Neural progenitor cell (in vitro differentiated cells): ENCODE data around the gene CLIC5. TPM values are rescaled to one million over a fixed set of nuclear protein-coding genes. Genes with fewer than 3 reads are reported as not detected.

Source experiments
- DNase-seq: peaks from one replicate; pipeline ENCODE4 v3.0.0-alpha.2; 2016; ENCODE audit warnings: low spot score
- H2AFZ ChIP-seq: fragments of 200-600 bp; sonication (generic); replicated peaks from 2 replicates; pipeline ENCODE4 v1.6.1; 2016; ENCODE audit warnings: antibody characterized with exemption
- H3F3A ChIP-seq: fragments of 200-600 bp; sonication (generic); 2 replicates; pipeline ENCODE4 v1.6.1; 2016; ENCODE audit warnings: antibody characterized with exemption, low read depth
- H3K27ac ChIP-seq: fragments of 200-600 bp; sonication (generic); 2 replicates; pipeline ENCODE4 v1.5.1; 2016; ENCODE audit warnings: mild to moderate bottlenecking
- H3K27me3 ChIP-seq: fragments of 200-600 bp; sonication (generic); 2 replicates; pipeline ENCODE4 v1.6.1; 2016; ENCODE audit warnings: mild to moderate bottlenecking, moderate library complexity
- H3K36me3 ChIP-seq: fragments of 200-600 bp; sonication (generic); 2 replicates; pipeline ENCODE4 v1.5.1; 2016
- H3K4me1 ChIP-seq: fragments of 200-600 bp; sonication (generic); 2 replicates; pipeline ENCODE4 v1.6.1; 2016; ENCODE audit warnings: mixed run types
- H3K4me2 ChIP-seq: fragments of 200-600 bp; sonication (generic); 2 replicates; pipeline ENCODE4 v1.6.1; 2016
- H3K4me3 ChIP-seq: fragments of 200-600 bp; sonication (generic); 2 replicates; pipeline ENCODE4 v1.5.1; 2016
- H3K79me2 ChIP-seq: fragments of 200-600 bp; sonication (generic); 2 replicates; pipeline ENCODE4 v1.6.1; 2016; ENCODE audit warnings: low read depth
- H3K9ac ChIP-seq: fragments of 200-600 bp; sonication (generic); 2 replicates; pipeline ENCODE4 v1.6.1; 2016
- H3K9me3 ChIP-seq: fragments of 200-600 bp; sonication (generic); 2 replicates; pipeline ENCODE4 v1.5.1; 2016; ENCODE audit warnings: low read depth
- H4K20me1 ChIP-seq: fragments of 200-600 bp; sonication (generic); 2 replicates; pipeline ENCODE4 v1.6.1; 2016; ENCODE audit warnings: low read depth
- H3K27ac Mint-ChIP-seq: 3 replicates; pipeline ENCODE4 v1.8.0; 2021; ENCODE audit warnings: mixed read lengths
- H3K27me3 Mint-ChIP-seq: 2 replicates; pipeline ENCODE4 v1.8.0; 2022; ENCODE audit warnings: low read depth, mild to moderate bottlenecking, inconsistent platforms, moderate library complexity, mixed read lengths; ENCODE audit not compliant: insufficient read depth
- H3K36me3 Mint-ChIP-seq: 3 replicates; pipeline ENCODE4 v1.8.0; 2021; ENCODE audit warnings: mixed read lengths
- H3K4me1 Mint-ChIP-seq: 3 replicates; pipeline ENCODE4 v1.8.0; 2021; ENCODE audit warnings: mixed read lengths
- H3K4me3 Mint-ChIP-seq: 3 replicates; pipeline ENCODE4 v1.8.0; 2021; ENCODE audit warnings: mild to moderate bottlenecking, moderate library complexity, mixed read lengths
- H3K9me3 Mint-ChIP-seq: 3 replicates; pipeline ENCODE4 v1.8.0; 2020; ENCODE audit warnings: mixed read lengths
- CTCF ChIP-seq: fragments of 200-600 bp; sonication (generic); IDR thresholded peaks from 2 replicates; pipeline ENCODE4 v1.5.1; 2017; ENCODE audit warnings: antibody characterized with exemption, mild to moderate bottlenecking
- EZH2 ChIP-seq: fragments of 200-600 bp; sonication (generic); IDR thresholded peaks from 2 replicates; pipeline ENCODE4 v1.6.1; 2017; ENCODE audit warnings: antibody characterized with exemption, mild to moderate bottlenecking, moderate library complexity
- EZH2phosphoT487 ChIP-seq: fragments of 200-600 bp; sonication (generic); IDR thresholded peaks from 2 replicates; pipeline ENCODE4 v1.6.1; 2017; ENCODE audit warnings: antibody characterized with exemption
- total RNA-seq: library from RNA; depleted of rRNA; stranded (reverse); fragments of >200 nt; gene quantifications from 2 replicates; pipeline ENCODE4 v1.2.3, GENCODE V29; 2015; ENCODE audit warnings: low replicate concordance

Gene CLIC5
- total RNA-seq, 1 donor from 2014 or later = not detected

- H3K4me3 ChIP-seq = no peak overlapping the region
- peaks cover 3% of the 10 kb centered on the region for H3K4me1 Mint-ChIP-seq
- H3K4me1 ChIP-seq = no peaks in the 10 kb centered on the region
- no peak overlapping the region for H2AFZ ChIP-seq
- H3K27ac ChIP-seq = no peak overlapping the region
- no peaks in the 10 kb centered on the region for H3K27me3 ChIP-seq
- H3K9me3 ChIP-seq = no peaks in the 10 kb centered on the region
- no peak overlapping the region for H3K4me3 Mint-ChIP-seq
- no peaks in the 10 kb centered on the region for H3K9me3 Mint-ChIP-seq
- no peaks in the 10 kb centered on the region for H3K36me3 Mint-ChIP-seq
- no peak overlapping the region for H3K27ac Mint-ChIP-seq
- H4K20me1 ChIP-seq = no peaks in the 10 kb centered on the region
- no peak for DNase-seq
- H3K36me3 ChIP-seq = no peaks in the 10 kb centered on the region
- TF ChIP-seq CTCF (no peak), EZH2phosphoT487 (no peak), EZH2 (no peak)
- H3K27me3 Mint-ChIP-seq = peaks cover 7% of the 10 kb centered on the region
- H3K79me2 ChIP-seq = no peaks in the 10 kb centered on the region
- no peak overlapping the region for H3K9ac ChIP-seq
- no peak overlapping the region for H3K4me2 ChIP-seq
- H3F3A ChIP-seq = no peaks in the 10 kb centered on the region
Measured at GRCh38 chr6:45837541-45838200, 178.0 kb downstream of the CLIC5 start.

- H3K4me1 ChIP-seq = no peaks in the 10 kb centered on the region
- no peak overlapping the region for H3K27ac Mint-ChIP-seq
- no peaks in the 10 kb centered on the region for H4K20me1 ChIP-seq
- H3K9me3 Mint-ChIP-seq = no peaks in the 10 kb centered on the region
- H3K36me3 ChIP-seq = no peaks in the 10 kb centered on the region
- no peak for DNase-seq
- H3K4me3 Mint-ChIP-seq = no peak overlapping the region
- H3K9me3 ChIP-seq = no peaks in the 10 kb centered on the region
- H3K27me3 ChIP-seq = no peaks in the 10 kb centered on the region
- no peak overlapping the region for H3K9ac ChIP-seq
- no peak overlapping the region for H3K27ac ChIP-seq
- no peak overlapping the region for H3K4me3 ChIP-seq
- no peaks in the 10 kb centered on the region for H3F3A ChIP-seq
- TF ChIP-seq EZH2phosphoT487 (no peak), CTCF (no peak), EZH2 (no peak)
- H2AFZ ChIP-seq = no peak overlapping the region
- no peaks in the 10 kb centered on the region for H3K36me3 Mint-ChIP-seq
- H3K79me2 ChIP-seq = no peaks in the 10 kb centered on the region
- peaks cover 3% of the 10 kb centered on the region for H3K4me1 Mint-ChIP-seq
- no peak overlapping the region for H3K4me2 ChIP-seq
- peaks cover 7% of the 10 kb centered on the region for H3K27me3 Mint-ChIP-seq
Measured at GRCh38 chr6:45836984-45837383, 178.7 kb downstream of the CLIC5 start.

GRCh38 chr6:45836438-45836824 lies 179.2 kb downstream of the CLIC5 start:
- H3K36me3 Mint-ChIP-seq = no peaks in the 10 kb centered on the region
- H3K4me2 ChIP-seq = no peak overlapping the region
- no peaks in the 10 kb centered on the region for H3K36me3 ChIP-seq
- H3K27ac ChIP-seq = no peak overlapping the region
- no peaks in the 10 kb centered on the region for H3F3A ChIP-seq
- no peaks in the 10 kb centered on the region for H3K9me3 Mint-ChIP-seq
- TF ChIP-seq EZH2phosphoT487 = no peak
- TF ChIP-seq CTCF = no peak
- no peak for TF ChIP-seq EZH2
- H3K4me3 Mint-ChIP-seq = no peak overlapping the region
- no peak for DNase-seq
- H3K27ac Mint-ChIP-seq = no peak overlapping the region
- peaks cover 3% of the 10 kb centered on the region for H3K4me1 Mint-ChIP-seq
- H3K79me2 ChIP-seq = no peaks in the 10 kb centered on the region
- H3K27me3 ChIP-seq = no peaks in the 10 kb centered on the region
- H3K9me3 ChIP-seq = no peaks in the 10 kb centered on the region
- no peaks in the 10 kb centered on the region for H3K4me1 ChIP-seq
- H2AFZ ChIP-seq = peak overlapping the region; percentile 3
- no peaks in the 10 kb centered on the region for H4K20me1 ChIP-seq
- peaks cover 7% of the 10 kb centered on the region for H3K27me3 Mint-ChIP-seq
- H3K4me3 ChIP-seq = no peak overlapping the region
- no peak overlapping the region for H3K9ac ChIP-seq
